ENCODE measurements around the gene GPX5.

DNA sequence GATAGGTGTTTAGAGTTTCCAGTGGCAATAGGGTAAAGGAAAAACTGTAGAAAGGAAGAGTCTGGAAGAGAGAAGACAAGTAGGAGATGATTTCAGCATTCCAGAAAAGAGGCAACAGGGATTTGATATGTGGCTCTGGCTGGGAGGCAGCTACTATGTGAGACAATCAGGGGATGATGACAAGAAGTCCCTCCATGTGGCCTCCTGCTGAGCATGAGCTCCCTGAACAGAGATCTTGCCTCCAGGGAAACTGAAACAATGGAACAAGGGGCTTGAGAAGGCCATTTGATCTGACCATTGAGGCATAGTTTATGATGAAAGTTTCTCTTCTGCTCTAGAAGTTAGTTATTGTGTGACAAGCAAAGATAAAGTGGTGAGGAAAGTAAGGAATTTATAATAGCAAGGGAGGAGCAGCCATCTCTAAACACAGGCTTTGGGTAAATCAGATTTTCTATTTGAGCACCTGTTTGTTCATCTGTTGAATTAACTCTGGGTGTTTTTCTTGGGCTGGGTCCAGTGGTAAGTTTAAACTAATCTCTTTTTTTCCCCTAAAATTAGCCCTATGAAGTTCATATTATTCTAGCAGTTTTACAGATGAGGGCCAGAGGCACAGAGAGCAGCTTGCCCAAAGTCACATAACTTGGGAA lies 3.0 kb upstream of the GPX5 start:
- TF ChIP-seq, protein P1, sequence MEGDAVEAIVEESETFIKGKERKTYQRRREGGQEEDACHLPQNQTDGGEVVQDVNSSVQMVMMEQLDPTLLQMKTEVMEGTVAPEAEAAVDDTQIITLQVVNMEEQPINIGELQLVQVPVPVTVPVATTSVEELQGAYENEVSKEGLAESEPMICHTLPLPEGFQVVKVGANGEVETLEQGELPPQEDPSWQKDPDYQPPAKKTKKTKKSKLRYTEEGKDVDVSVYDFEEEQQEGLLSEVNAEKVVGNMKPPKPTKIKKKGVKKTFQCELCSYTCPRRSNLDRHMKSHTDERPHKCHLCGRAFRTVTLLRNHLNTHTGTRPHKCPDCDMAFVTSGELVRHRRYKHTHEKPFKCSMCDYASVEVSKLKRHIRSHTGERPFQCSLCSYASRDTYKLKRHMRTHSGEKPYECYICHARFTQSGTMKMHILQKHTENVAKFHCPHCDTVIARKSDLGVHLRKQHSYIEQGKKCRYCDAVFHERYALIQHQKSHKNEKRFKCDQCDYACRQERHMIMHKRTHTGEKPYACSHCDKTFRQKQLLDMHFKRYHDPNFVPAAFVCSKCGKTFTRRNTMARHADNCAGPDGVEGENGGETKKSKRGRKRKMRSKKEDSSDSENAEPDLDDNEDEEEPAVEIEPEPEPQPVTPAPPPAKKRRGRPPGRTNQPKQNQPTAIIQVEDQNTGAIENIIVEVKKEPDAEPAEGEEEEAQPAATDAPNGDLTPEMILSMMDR (IDR thresholded peaks at IDR 0.05), result no peak
- TF ChIP-seq POLR2A (IDR thresholded peaks at IDR 0.05), result no peak
